GM12878 (cell line): ENCODE measurements around the gene GALNT9.

ENCODE experiments used
- ETV6 ChIP-seq, 2 experiments: fragments of 450-650 bp in 1 of 2; IDR thresholded peaks in 1 of 2; conservative IDR thresholded peaks in 1 of 2; 2 replicates each; pipeline ENCODE4 v1.6.1; 2014; ENCODE audit warnings: antibody characterized with exemption in 1 of 2, borderline replicate concordance in 1 of 2, low read depth in 1 of 2, mild to moderate bottlenecking in 1 of 2, moderate library complexity in 1 of 2
- MTA3 ChIP-seq: IDR thresholded peaks from 2 replicates; pipeline ENCODE4 v1.6.1; 2012; ENCODE audit warnings: low read length, inconsistent platforms, borderline replicate concordance
- NR2C2 ChIP-seq: IDR thresholded peaks from 2 replicates; pipeline ENCODE4 v1.6.1; 2011; ENCODE audit warnings: borderline replicate concordance, low read depth; ENCODE audit not compliant: control insufficient read depth, insufficient read length
- POLR2AphosphoS5 ChIP-seq: IDR thresholded peaks from 2 replicates; pipeline ENCODE4 v1.6.1; 2011; ENCODE audit warnings: mild to moderate bottlenecking, low read length, inconsistent platforms
- RAD21 ChIP-seq: IDR thresholded peaks from 2 replicates; pipeline ENCODE4 v1.6.1; 2011; ENCODE audit warnings: mild to moderate bottlenecking, low read depth, low read length, moderate library complexity; ENCODE audit not compliant: insufficient read depth
- SREBF1 ChIP-seq: IDR thresholded peaks from 2 replicates; pipeline ENCODE4 v1.6.1; 2012; ENCODE audit warnings: mild to moderate bottlenecking, low read length
- TF ChIP-seq, protein P1 (sequence below): fragments of 150-350 bp; IDR thresholded peaks from 2 replicates; pipeline ENCODE4 v1.6.1; 2014; ENCODE audit warnings: mild to moderate bottlenecking, low read depth, low read length
- TF ChIP-seq, protein P2 (sequence below): fragments of 150-350 bp; IDR thresholded peaks from 2 replicates; pipeline ENCODE4 v1.6.1; 2016; ENCODE audit warnings: low read depth, low read length
- TF ChIP-seq, protein P3 (sequence below): IDR thresholded peaks from 2 replicates; pipeline ENCODE4 v1.6.1; 2012; ENCODE audit warnings: low read depth, low read length, improper control_type of control experiment
- TF ChIP-seq, protein P4 (sequence below), 3 experiments: IDR thresholded peaks in 2 of 3; conservative IDR thresholded peaks in 1 of 3; 2 replicates each; pipeline ENCODE4 v1.5.1; 2011; ENCODE audit warnings: low read depth in 3 of 3, low read length in 3 of 3, mild to moderate bottlenecking in 3 of 3, control low read depth in 2 of 3, moderate library complexity in 2 of 3, inconsistent platforms in 1 of 3, mixed read lengths in 1 of 3; ENCODE audit not compliant: control insufficient read depth in 2 of 3, insufficient read depth in 1 of 3; ENCODE audit errors: extremely low read depth in 1 of 3

DNA sequence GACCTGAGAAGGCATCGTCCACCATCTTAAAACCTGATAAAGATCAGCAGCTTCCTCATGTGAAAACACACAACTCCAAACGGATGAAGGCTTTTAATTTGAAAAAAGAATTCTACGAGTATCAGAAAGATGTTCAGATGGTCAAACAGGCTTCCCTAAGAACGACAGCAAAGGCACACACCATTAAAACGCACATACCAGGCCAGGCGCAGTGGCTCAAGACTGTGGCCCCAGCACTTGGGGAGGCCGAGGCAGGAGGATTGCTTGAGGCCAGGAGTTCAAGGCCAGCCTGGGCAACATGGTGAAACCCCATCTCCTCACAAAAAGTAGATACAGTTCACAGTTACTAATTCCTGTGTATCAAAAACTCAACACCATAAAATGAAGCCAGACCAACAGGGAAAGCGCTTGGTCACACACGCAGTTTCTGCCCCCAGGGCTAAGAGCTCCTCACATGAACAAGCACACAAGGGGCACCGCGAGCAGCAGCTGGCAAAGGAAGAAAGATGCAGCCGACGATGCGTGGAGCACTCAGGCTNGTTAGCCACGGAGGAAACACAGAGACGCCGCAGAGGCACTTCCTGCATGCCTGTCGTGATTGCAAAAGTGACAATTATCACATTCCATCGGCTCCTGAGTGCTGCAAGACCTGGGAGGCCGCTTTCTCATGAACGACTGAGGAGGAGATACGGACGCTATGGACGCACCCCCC lies 107.1 kb downstream of the GALNT9 start:
- TF ChIP-seq POLR2AphosphoS5 (no peak), NR2C2 (no peak), SREBF1 (no peak), ETV6 (conservative IDR thresholded peaks at IDR 0.05 in 1 of 2, IDR thresholded peaks at IDR 0.05 in 1 of 2; ENCODE audit: borderline replicate concordance in 1 of 2, low read depth in 1 of 2) (no peak), RAD21 (no peak), MTA3 (no peak)
- TF ChIP-seq, protein P1, sequence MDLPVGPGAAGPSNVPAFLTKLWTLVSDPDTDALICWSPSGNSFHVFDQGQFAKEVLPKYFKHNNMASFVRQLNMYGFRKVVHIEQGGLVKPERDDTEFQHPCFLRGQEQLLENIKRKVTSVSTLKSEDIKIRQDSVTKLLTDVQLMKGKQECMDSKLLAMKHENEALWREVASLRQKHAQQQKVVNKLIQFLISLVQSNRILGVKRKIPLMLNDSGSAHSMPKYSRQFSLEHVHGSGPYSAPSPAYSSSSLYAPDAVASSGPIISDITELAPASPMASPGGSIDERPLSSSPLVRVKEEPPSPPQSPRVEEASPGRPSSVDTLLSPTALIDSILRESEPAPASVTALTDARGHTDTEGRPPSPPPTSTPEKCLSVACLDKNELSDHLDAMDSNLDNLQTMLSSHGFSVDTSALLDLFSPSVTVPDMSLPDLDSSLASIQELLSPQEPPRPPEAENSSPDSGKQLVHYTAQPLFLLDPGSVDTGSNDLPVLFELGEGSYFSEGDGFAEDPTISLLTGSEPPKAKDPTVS, result no peak
- TF ChIP-seq, protein P2, sequence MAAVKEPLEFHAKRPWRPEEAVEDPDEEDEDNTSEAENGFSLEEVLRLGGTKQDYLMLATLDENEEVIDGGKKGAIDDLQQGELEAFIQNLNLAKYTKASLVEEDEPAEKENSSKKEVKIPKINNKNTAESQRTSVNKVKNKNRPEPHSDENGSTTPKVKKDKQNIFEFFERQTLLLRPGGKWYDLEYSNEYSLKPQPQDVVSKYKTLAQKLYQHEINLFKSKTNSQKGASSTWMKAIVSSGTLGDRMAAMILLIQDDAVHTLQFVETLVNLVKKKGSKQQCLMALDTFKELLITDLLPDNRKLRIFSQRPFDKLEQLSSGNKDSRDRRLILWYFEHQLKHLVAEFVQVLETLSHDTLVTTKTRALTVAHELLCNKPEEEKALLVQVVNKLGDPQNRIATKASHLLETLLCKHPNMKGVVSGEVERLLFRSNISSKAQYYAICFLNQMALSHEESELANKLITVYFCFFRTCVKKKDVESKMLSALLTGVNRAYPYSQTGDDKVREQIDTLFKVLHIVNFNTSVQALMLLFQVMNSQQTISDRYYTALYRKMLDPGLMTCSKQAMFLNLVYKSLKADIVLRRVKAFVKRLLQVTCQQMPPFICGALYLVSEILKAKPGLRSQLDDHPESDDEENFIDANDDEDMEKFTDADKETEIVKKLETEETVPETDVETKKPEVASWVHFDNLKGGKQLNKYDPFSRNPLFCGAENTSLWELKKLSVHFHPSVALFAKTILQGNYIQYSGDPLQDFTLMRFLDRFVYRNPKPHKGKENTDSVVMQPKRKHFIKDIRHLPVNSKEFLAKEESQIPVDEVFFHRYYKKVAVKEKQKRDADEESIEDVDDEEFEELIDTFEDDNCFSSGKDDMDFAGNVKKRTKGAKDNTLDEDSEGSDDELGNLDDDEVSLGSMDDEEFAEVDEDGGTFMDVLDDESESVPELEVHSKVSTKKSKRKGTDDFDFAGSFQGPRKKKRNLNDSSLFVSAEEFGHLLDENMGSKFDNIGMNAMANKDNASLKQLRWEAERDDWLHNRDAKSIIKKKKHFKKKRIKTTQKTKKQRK, result no peak
- TF ChIP-seq, protein P3, sequence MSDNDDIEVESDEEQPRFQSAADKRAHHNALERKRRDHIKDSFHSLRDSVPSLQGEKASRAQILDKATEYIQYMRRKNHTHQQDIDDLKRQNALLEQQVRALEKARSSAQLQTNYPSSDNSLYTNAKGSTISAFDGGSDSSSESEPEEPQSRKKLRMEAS, result no peak
- TF ChIP-seq, protein P4, sequence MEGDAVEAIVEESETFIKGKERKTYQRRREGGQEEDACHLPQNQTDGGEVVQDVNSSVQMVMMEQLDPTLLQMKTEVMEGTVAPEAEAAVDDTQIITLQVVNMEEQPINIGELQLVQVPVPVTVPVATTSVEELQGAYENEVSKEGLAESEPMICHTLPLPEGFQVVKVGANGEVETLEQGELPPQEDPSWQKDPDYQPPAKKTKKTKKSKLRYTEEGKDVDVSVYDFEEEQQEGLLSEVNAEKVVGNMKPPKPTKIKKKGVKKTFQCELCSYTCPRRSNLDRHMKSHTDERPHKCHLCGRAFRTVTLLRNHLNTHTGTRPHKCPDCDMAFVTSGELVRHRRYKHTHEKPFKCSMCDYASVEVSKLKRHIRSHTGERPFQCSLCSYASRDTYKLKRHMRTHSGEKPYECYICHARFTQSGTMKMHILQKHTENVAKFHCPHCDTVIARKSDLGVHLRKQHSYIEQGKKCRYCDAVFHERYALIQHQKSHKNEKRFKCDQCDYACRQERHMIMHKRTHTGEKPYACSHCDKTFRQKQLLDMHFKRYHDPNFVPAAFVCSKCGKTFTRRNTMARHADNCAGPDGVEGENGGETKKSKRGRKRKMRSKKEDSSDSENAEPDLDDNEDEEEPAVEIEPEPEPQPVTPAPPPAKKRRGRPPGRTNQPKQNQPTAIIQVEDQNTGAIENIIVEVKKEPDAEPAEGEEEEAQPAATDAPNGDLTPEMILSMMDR (IDR thresholded peaks at IDR 0.05 in 2 of 3, conservative IDR thresholded peaks at IDR 0.05 in 1 of 3; ENCODE audit: control insufficient read depth in 2 of 3, extremely low read depth in 1 of 3, insufficient read depth in 1 of 3, low read depth in 3 of 3, low read length in 3 of 3), result no peak
